Lower leg skin (tissue), 3 donors: ENCODE data around the gene TRAK1.

ENCODE experiments used
- POLR2A ChIP-seq, 2 donors: fragments of 450-650 bp; IDR thresholded peaks; one replicate each; pipeline ENCODE4 v1.6.1; 2016 to 2017; ENCODE audit warnings: antibody characterized with exemption in 2 of 2, mild to moderate bottlenecking in 1 of 2, moderate library complexity in 1 of 2
- TF ChIP-seq, protein P1 (sequence below), 3 donors: fragments of 450-650 bp; IDR thresholded peaks; one replicate each; pipeline ENCODE4 v1.5.1; 2016; ENCODE audit warnings: antibody characterized with exemption in 3 of 3, mild to moderate bottlenecking in 3 of 3, moderate library complexity in 2 of 3

GRCh38 chr3:42057561-42058211, 33.5 kb upstream of the TRAK1 start:
- TF ChIP-seq, protein P1, sequence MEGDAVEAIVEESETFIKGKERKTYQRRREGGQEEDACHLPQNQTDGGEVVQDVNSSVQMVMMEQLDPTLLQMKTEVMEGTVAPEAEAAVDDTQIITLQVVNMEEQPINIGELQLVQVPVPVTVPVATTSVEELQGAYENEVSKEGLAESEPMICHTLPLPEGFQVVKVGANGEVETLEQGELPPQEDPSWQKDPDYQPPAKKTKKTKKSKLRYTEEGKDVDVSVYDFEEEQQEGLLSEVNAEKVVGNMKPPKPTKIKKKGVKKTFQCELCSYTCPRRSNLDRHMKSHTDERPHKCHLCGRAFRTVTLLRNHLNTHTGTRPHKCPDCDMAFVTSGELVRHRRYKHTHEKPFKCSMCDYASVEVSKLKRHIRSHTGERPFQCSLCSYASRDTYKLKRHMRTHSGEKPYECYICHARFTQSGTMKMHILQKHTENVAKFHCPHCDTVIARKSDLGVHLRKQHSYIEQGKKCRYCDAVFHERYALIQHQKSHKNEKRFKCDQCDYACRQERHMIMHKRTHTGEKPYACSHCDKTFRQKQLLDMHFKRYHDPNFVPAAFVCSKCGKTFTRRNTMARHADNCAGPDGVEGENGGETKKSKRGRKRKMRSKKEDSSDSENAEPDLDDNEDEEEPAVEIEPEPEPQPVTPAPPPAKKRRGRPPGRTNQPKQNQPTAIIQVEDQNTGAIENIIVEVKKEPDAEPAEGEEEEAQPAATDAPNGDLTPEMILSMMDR (IDR thresholded peaks at IDR 0.05) = no peak
- TF ChIP-seq POLR2A (IDR thresholded peaks at IDR 0.05) = no peak
